ENCODE data around the gene EFCAB10. TPM values are rescaled to one million over a fixed set of nuclear protein-coding genes. Genes with fewer than 3 reads are reported as not detected.
A peak's percentile ranks its signal among the peaks of the same experiment; 100 is the strongest.
"Not testable (repeated sequence)": the region's sequence is repeated elsewhere in the genome, so short reads cannot be mapped to it uniquely, and the experiment has no call there.

Gene EFCAB10
- polyA plus RNA-seq, 2 of the 4 experiments (the other 2 are of a cell fraction), result 2.9 to 4.2 TPM

DNA sequence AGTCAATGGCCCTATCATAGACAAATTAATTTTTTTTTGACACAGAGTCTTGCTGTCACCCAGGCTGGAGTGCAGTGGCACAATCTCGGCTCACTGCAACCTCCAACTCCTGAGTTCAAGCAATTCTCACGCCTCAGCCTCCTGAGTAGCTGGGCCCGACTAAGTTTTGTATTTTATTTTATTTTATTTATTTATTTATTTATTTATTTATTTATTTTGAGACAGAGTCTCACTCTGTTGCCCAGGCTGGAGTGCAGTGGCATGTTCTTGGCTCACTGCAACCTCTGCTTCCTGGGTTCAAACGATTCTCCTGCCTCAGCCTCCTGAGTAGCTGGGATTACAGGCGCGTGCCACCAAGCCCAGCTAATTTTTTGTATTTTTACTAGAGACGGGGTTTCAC lies 65.7 kb downstream of the EFCAB10 start:
- H3K4me2 ChIP-seq; H3K27ac ChIP-seq; FAIRE-seq; H3K4me3 ChIP-seq; H3K9me3 ChIP-seq; POLR2A ChIA-PET; DNase-seq (ENCODE audit: low read depth in 1 of 2, low spot score in 1 of 2); ATAC-seq: not testable (repeated sequence)
- WGBS (ENCODE audit: missing lambda C conversion rate), result 94% methylated on average over 7 of the region's 7 CpGs
- peak; percentile 77 for TF ChIP-seq ZC3H11A (IDR thresholded peaks at IDR 0.05)
- CTCF ChIA-PET, result interaction anchor here (6.2 kb wide), 1 partner anchor 14 kb away, joined by 39 read pairs; the partner anchor contains the start of gene RINT1
- peaks cover 18% of the 10 kb centered on the region; the same call in 1 of the 3 replicates for H3K4me1 ChIP-seq

Other genes with a start within 250 kb of the EFCAB10 start
- gene SRPK2, start 192.6 kb downstream of the EFCAB10 start, polyA plus RNA-seq (2011; rRNA removed), result 23.0 and 32.5 TPM in 2 replicates
- gene SRPK2, start 192.6 kb downstream of the EFCAB10 start, polyA plus RNA-seq (2017; fragmentation: RNase III; extraction: RNeasy Plus Mini Kit Qiagen cat#74134 plus additional on column Dnase treatment), result 29.8 to 32.6 TPM (median 30.9 TPM) in 3 replicates
- gene PUS7, start 59.2 kb downstream of the EFCAB10 start, polyA plus RNA-seq (2011; rRNA removed), result 39.5 and 47.9 TPM in 2 replicates
- gene PUS7, start 59.2 kb downstream of the EFCAB10 start, polyA plus RNA-seq (2017; fragmentation: RNase III; extraction: RNeasy Plus Mini Kit Qiagen cat#74134 plus additional on column Dnase treatment), result 33.1 to 36.1 TPM (median 34.4 TPM) in 3 replicates
- 28.2 and 34.9 TPM in 2 replicates for gene RINT1, start 49.3 kb downstream of the EFCAB10 start, polyA plus RNA-seq (2011; rRNA removed)
- gene RINT1, start 49.3 kb downstream of the EFCAB10 start, polyA plus RNA-seq (2017; fragmentation: RNase III; extraction: RNeasy Plus Mini Kit Qiagen cat#74134 plus additional on column Dnase treatment), result 23.5 to 26.3 TPM (median 24.1 TPM) in 3 replicates

Data from A549 (cell line).